ENCODE measurements around the gene SNAPC4.

DNA sequence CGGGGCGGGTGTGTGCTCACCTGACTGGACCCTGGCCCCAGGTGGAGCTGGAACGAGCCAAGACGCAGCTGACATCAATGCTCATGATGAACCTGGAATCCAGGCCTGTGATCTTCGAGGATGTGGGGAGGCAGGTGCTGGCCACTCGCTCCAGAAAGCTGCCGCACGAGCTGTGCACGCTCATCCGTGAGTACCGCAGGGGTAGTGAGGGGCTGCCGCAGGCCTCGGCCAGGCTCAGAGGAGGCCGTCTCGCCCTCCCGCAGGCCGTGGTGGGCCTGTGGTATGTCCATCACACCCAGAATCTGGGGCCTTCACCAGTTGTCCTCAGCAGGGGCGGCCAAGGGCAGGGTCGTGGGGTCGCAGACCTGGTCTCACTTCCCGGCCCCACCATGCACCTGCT is 21.8 kb upstream of the SNAPC4 start:
- TF ChIP-seq, protein P1, sequence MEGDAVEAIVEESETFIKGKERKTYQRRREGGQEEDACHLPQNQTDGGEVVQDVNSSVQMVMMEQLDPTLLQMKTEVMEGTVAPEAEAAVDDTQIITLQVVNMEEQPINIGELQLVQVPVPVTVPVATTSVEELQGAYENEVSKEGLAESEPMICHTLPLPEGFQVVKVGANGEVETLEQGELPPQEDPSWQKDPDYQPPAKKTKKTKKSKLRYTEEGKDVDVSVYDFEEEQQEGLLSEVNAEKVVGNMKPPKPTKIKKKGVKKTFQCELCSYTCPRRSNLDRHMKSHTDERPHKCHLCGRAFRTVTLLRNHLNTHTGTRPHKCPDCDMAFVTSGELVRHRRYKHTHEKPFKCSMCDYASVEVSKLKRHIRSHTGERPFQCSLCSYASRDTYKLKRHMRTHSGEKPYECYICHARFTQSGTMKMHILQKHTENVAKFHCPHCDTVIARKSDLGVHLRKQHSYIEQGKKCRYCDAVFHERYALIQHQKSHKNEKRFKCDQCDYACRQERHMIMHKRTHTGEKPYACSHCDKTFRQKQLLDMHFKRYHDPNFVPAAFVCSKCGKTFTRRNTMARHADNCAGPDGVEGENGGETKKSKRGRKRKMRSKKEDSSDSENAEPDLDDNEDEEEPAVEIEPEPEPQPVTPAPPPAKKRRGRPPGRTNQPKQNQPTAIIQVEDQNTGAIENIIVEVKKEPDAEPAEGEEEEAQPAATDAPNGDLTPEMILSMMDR (IDR thresholded peaks at IDR 0.05), result no peak
- TF ChIP-seq POLR2A (IDR thresholded peaks at IDR 0.05), result no peak

Measured in testis (tissue), 2 donors.